Activated CD8-positive, alpha-beta memory T cell treated with anti-CD3 and anti-CD28 coated beads, Interleukin-2, amount 50 U/mL, for 48 hours (primary cell): ENCODE data around the gene OR1N2.
A peak's percentile ranks its signal among the peaks of the same experiment; 100 is the strongest.
"Not testable (repeated sequence)": the region's sequence is repeated elsewhere in the genome, so short reads cannot be mapped to it uniquely, and the experiment has no call there.

Experiments
- DNase-seq: peaks from one replicate; pipeline ENCODE4 v3.0.0-alpha.2; 2020

The OR1N2 gene, protein sequence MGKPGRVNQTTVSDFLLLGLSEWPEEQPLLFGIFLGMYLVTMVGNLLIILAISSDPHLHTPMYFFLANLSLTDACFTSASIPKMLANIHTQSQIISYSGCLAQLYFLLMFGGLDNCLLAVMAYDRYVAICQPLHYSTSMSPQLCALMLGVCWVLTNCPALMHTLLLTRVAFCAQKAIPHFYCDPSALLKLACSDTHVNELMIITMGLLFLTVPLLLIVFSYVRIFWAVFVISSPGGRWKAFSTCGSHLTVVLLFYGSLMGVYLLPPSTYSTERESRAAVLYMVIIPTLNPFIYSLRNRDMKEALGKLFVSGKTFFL

DNA sequence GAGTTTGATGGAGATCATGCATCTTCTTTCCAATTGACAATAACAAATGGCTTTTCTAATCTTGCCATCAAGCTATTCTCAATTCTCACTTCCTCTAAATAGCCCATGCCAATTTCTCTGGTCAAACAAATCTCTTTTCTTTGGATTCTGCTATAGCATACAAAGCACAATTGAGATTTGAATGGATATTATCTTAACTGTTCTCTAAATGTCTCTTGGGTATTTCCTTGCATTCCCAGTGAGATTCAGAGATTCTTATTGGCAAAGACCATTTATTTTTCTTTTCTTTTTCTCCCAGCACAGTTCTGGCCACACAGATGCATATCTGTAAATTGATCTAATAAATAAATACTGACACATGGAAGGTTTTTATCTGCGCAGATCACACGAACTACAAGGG is at the start of gene OR1N2:
TSS of gene OR1N2 (plus strand) at position 301 of the 400 bp plus-strand sequence. CDS start 100 bp downstream, outside the sequence.
- no peak for DNase-seq

DNA sequence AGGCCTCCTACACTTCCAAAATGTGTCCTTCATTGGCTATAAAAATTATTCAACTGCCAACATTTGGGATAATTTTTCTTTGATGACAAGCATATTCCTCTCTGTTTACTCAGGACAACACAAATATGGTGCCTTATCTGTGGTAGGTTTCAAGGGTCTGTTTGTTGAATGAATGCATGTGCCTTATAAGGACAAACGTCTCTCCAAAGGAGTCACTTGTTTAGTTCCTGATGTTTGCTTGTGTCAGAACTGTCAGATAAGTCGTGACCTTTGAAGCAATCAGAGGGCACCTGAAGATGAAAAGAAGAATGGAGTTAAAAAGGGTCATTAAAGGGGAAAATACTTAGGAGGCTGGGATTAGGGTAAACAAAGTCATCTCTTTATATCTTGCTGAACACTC is 45.9 kb upstream of the OR1N2 start:
- no peak for DNase-seq

DNA sequence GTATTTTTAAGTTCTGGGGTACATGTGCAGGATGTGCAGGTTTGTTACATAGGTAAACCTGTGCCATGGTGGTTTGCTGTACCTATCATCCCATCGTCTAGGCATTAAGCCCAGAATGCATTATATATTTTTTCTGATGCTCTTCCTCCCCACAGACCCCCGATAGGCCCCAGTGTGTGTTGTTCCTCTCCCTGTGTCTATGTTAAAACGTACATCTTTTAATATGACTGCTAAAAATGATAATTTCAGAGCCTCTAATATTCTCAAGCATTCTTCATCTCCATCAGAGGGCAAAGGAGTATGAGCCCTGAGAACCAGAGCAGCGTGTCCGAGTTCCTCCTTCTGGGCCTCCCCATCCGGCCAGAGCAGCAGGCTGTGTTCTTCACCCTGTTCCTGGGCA is 42.4 kb upstream of the OR1N2 start, which contains the start of gene OR1J2:
TSS of gene OR1J2 (plus strand) at position 301 of the 400 bp plus-strand sequence. CDS start at position 301, 0 bp downstream.
- DNase-seq: no peak

- no peak for DNase-seq
Observed at GRCh38 chr9:122518226-122518625, 34.7 kb upstream of the OR1N2 start.

DNA sequence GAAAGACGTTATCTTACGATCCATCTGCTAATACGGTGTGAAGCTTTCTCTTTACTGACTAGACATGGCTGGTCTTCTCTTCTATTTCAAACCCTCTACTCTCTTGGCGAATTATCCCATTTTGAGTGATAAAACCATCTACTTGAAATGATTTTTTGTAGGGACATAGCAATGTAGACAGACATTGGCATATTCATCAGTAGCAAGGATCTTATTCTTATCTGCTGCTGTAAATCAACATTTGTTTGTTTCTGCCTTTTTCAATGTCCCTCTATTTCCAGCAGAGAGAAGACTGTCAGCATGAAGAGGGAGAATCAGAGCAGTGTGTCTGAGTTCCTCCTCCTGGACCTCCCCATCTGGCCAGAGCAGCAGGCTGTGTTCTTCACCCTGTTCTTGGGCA is 34.1 kb upstream of the OR1N2 start, which contains the start of gene OR1J4:
TSS of gene OR1J4 (plus strand) at position 301 of the 400 bp plus-strand sequence. CDS start at position 301, 0 bp downstream.
- DNase-seq: no peak

DNA sequence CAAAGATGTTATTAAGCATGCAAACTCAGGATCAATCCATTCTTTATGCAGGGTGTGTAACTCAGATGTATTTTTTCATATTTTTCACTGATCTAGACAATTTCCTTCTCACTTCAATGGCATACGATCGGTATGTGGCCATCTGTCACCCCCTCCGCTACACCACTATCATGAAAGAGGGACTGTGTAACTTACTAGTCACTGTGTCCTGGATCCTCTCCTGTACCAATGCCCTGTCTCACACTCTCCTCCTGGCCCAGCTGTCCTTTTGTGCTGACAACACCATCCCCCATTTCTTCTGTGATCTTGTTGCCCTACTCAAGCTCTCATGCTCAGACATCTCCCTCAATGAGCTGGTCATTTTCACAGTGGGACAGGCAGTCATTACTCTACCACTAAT is 33.5 kb upstream of the OR1N2 start:
- DNase-seq: no peak

GRCh38 chr9:122526602-122527001 is 26.3 kb upstream of the OR1N2 start:
- no peak for DNase-seq

GRCh38 chr9:122527193-122527592 is 25.7 kb upstream of the OR1N2 start, which contains the start of gene OR1N1:
Gene OR1N1, minus strand, starts transcription at chr9:122527293. Its CDS starts 0 bp downstream, at chr9:122527293.
- DNase-seq: no peak

DNA sequence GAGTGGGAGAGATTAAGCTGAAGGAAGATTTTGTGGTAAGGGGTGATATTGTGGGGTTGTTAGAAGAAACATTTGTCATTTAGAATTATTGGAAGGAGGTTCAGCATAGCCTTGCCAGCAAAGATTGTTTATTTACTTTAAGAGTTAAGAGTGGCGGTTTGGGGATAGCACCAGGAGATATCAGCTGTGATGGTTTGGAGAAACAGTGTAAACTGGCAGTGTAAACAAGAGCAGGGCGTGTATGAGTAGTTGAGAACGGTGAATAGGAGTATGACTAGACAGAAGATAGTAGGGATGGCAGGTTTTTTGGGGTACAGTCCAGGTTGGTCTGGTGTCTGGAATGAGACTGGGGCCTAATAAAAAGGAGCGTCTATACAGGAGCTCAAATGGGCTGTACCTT is 21.8 kb upstream of the OR1N2 start:
- not testable (repeated sequence) for DNase-seq

DNA sequence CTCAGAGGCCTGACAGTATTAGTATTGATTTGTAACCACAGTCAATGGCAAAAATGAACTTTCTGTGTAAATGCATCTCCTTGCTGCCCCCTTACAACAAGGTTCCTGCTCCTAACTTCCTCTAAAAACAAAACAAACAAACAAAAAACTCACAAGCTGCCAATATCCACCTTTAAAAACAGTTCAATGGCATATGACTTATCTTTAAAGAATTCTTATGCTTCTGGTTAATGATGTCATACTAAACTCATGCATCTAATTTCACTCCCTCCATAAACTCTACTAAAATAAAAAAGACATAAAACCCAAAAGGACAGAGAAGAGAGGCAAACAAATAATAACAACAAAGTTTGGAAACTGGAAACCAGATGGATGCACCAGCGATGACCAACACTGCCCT is 16.8 kb upstream of the OR1N2 start:
- no peak for DNase-seq

- DNase-seq: not testable (repeated sequence)
Observed at GRCh38 chr9:122537066-122537465, 15.8 kb upstream of the OR1N2 start.

GRCh38 chr9:122538757-122539156 is 14.2 kb upstream of the OR1N2 start:
- no peak for DNase-seq

DNA sequence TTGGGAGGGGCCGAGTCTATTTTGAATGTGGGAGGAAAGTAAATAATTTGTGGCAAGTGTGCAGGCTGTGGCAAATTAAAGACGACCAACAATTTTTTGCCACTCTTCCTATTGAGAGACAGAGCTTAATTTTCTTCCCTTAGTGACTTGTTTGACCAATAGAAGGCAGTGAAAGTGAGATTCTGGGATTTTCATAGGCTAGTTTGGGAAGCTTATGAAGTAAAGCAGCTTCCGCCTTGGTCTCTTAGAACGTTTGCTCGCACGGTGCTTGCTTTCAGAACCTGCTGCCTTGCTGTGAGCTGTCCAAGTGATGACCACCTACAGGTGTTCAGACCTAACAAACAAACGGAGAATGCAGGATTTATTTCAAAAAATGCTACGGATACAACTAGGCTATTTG is 6.7 kb upstream of the OR1N2 start:
- DNase-seq: no peak

DNA sequence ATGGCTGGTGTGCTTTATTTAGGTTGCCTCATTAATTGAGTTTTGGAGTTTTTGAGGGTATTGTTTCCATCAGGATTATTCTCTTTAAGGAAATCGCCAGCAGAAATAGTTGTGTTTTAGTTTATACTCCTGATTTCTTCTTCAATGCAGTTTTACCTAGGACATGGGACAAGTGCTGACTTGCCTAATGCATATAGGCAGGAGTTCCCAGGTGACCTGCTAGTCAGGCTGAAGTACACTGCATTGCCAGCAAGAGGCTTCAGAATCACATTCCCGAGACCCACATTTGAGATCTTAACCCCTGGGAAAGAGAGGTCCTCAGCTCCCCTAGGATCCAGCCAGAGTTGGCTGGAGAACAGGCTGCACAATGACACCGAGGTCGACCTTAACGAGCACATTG is 1.5 kb upstream of the OR1N2 start:
- DNase-seq: no peak

DNA sequence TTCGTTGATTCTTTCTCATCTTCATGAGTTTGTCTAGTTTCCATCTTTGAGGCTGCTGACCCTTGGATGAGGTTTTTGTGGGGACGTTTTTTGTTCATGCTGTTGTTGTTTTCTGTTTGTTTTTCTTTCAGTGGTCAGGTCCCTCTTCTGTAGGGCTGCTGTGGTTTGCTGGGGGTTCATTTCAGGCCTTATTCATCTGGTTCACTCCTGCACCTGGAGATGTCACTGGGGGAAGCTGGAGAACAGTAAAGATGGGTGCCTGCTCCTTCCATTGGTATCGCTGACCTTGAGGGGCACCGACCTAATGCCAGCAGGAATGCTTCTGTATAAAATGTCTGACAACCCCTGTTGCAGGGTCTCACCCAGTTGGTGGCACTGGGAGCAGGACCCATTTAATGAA is 8.5 kb downstream of the OR1N2 start:
- DNase-seq: no peak

DNA sequence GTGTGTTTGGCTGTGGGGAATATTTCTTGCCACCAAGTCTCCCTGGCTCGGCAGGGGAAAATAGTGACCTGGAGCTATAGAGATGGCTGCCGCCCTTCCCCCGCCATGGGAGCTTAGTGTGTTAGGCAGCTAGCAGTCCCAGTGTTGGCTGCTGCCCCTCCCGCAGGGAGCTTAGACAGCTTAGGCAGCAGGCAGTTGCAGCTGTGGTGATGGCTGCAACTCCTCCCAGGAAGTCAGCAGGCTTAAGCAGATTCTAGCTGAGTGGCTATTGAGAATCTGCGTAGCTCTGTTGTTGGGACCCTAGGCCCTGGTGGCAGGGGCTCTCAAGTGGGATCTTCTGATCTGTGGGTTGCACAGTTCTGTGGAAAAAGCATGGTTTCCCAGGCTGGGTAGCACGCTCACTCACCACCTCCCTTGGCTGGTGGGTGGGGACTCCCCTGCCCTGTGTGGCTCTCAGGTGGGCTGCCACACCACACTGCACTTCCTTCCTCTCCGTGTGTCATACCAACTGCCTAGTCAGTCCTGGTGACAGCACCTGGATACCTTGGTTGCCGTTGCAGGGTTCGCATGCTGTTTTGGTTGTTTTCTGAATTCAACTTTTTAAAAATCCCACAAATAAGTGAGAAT is 9.3 kb downstream of the OR1N2 start:
- DNase-seq: peak; percentile 57

DNA sequence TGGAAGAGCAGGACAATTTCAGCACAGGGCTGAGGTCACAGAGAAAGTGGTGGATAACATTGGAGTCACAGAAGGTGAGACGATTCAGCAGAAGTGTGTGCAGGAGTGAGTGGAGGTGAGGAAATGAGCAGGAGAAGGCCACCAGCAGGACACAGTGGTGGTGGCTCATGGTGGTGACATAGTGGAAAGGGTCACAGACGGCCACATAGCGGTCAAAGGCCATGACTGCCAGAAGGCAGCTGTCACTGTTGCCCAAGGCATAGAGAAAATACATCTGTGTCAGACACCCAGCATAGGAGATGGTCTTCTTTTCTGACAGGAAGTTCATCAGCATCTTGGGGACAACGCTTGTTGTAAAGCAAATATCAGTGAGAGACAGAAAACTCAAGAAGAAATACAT is 15.0 kb downstream of the OR1N2 start:
- no peak for DNase-seq

DNA sequence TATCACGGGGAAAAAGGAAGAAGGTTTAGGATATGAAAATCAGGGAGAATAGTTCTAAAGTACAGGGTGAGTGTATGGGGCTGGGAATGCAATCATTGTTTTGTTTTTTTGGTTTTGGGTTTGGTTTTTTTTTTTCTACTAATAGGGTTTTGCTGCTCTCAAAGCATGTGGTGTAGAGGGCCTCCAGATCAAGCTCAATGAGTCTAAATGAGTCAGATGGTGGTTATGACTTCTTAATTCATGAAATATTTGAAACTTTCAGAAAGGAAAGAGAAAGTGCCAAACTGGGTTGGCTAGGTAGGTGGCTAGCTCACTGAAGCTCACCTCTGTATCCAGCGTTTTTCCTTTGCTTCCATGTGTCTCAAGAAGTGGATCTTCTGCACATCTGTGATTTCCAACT is 19.5 kb downstream of the OR1N2 start:
- no peak for DNase-seq

DNA sequence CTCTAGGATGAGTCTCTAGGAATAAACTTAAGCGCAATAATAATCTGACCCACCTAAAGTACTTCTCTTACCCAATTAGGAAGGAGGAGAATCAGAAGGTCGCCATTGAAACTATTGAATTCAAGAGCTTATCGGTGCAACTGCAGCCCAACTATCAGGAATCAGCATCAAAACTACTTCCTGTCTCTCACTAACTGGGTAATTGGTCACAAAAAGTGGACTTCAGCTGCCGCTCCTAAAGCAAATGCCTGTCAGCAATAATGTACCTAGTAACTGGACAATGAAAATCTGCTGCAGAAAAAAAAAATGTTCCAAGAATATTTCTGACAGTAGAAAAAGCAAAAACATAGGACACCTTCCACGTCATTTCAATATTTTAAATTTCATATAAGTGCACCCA is 27.0 kb downstream of the OR1N2 start:
- no peak for DNase-seq

GRCh38 chr9:122580360-122580759 is 27.4 kb downstream of the OR1N2 start:
- DNase-seq: no peak

DNA sequence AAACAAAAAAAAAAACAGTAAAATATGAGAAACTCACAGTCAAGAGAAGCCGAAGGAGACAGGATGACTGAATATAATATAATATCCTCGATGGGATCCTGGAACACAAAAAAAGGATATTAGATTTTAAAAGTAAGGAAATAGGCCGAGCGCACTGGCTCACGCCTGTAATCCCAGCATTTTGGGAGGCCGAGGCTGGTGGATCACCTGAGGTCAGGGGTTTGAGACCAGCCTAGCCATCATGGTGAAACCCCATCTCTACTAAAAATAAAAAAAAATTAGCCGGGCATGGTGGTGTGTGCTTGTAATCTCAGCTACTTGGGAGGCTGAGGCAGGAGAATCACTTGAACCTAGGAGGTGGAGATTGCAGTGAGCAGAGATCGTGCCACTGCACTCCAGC is 30.4 kb downstream of the OR1N2 start, which contains the start of gene OR1L8:
TSS of gene OR1L8 (minus strand) at position 101 of the 400 bp plus-strand sequence. CDS start 14,907 bp downstream, outside the sequence.
- DNase-seq: not testable (repeated sequence)
